ENCODE measurements around the gene MT1E.

Gene MT1E

GRCh38 chr16:56591377-56592060 lies 34.1 kb upstream of the MT1E start:
- peaks cover 11% of the 10 kb centered on the region for H3K4me1 ChIP-seq (ENCODE audit: control insufficient read depth, insufficient read depth, low read length)
- H3K27ac ChIP-seq (ENCODE audit: low read length), result no peak overlapping the region
- H3K9ac ChIP-seq (ENCODE audit: low read length in 2 of 2), result no peak overlapping the region
- H3K9me3 ChIP-seq (ENCODE audit: control insufficient read depth in 2 of 2, low read length in 2 of 2), result peaks cover 0 to 4% of the 10 kb centered on the region in 2 donors
- no peaks in the 10 kb centered on the region for H3K36me3 ChIP-seq (ENCODE audit: control insufficient read depth in 2 of 2, insufficient read depth in 2 of 2, low read length in 2 of 2)
- H3K27me3 ChIP-seq (ENCODE audit: control insufficient read depth in 1 of 2, insufficient read depth in 2 of 2, low read length in 2 of 2), result peaks cover 26% of the 10 kb centered on the region in 2 donors
- no peak overlapping the region for H3K4me3 ChIP-seq (ENCODE audit: low read length in 2 of 2)

GRCh38 chr16:56593573-56594291 lies 31.8 kb upstream of the MT1E start:
- Histone ChIP-seq H3K27ac (ENCODE audit: low read length) (no peak overlapping the region), H3K4me3 (ENCODE audit: low read length in 2 of 2) (no peak overlapping the region), H3K27me3 (ENCODE audit: control insufficient read depth in 1 of 2, insufficient read depth in 2 of 2, low read length in 2 of 2) (peaks cover 16 to 22% of the 10 kb centered on the region in 2 donors), H3K36me3 (ENCODE audit: control insufficient read depth in 2 of 2, insufficient read depth in 2 of 2, low read length in 2 of 2) (no peaks in the 10 kb centered on the region), H3K9ac (ENCODE audit: low read length in 2 of 2) (no peak overlapping the region), H3K4me1 (ENCODE audit: control insufficient read depth, insufficient read depth, low read length) (peaks cover 10% of the 10 kb centered on the region), H3K9me3 (ENCODE audit: control insufficient read depth in 2 of 2, low read length in 2 of 2) (peaks cover 0 to 4% of the 10 kb centered on the region in 2 donors)

DNA sequence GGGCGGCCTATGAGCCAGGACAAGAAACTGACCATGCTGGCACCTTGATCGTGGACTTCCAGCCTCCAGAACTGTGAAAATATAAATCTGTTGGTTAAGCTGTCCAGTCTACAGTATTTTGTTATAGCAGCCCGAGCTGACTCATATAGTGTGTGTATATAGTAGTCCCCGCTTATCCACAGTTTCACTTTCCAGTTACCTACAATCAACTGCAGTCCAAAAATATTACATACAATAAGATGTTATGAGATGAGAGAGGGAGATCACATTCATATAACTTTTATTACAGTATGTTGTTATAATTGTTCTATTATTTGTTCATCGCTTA lies 31.3 kb upstream of the MT1E start:
- peaks cover 12 to 17% of the 10 kb centered on the region in 2 donors for H3K27me3 ChIP-seq (ENCODE audit: control insufficient read depth in 1 of 2, insufficient read depth in 2 of 2, low read length in 2 of 2)

DNA sequence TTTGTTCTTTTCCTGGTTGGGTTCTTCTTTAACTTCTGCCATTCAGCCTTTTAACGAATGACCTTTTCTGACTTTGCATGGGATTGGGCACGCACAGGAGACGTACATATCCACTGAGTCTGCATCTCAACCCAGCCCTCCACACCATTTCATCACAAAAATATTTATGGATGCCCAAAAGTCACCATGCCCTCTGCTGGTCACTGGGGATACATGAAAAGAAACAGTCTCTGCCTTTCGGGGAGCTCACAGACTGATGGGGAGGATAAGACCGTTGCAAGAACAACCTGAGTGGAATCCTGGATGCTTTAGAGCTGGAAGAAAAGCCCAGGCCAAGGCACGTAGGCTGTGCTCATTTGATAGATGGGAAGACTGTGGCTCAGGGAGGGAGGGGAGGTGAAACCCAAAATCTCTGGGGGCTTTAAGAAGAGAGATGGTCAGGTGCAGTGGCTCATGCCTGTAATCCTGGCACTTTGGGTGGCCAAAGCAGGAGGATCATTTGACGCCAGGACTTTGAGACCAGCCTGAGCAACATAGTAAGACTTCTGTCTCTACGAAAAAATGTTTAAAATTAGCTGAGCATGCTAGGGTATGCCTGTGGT lies 25.1 kb upstream of the MT1E start:
- Histone ChIP-seq H3K4me1 (ENCODE audit: control insufficient read depth, insufficient read depth, low read length) (no peaks in the 10 kb centered on the region), H3K9ac (ENCODE audit: low read length in 2 of 2) (no peak overlapping the region), H3K36me3 (ENCODE audit: control insufficient read depth in 2 of 2, insufficient read depth in 2 of 2, low read length in 2 of 2) (no peaks in the 10 kb centered on the region), H3K9me3 (ENCODE audit: control insufficient read depth in 2 of 2, low read length in 2 of 2) (no peaks in the 10 kb centered on the region), H3K27ac (ENCODE audit: low read length) (no peak overlapping the region), H3K4me3 (ENCODE audit: low read length in 2 of 2) (no peak overlapping the region), H3K27me3 (ENCODE audit: control insufficient read depth in 1 of 2, insufficient read depth in 2 of 2, low read length in 2 of 2) (peaks cover 0 to 3% of the 10 kb centered on the region in 2 donors)

More for the DNA sequence above, 31.3 kb upstream of the MT1E start:
- no peak overlapping the region for H3K9ac ChIP-seq (ENCODE audit: low read length in 2 of 2)
- peaks cover 5% of the 10 kb centered on the region for H3K4me1 ChIP-seq (ENCODE audit: control insufficient read depth, insufficient read depth, low read length)
- H3K4me3 ChIP-seq (ENCODE audit: low read length in 2 of 2), result no peak overlapping the region
- no peak overlapping the region for H3K27ac ChIP-seq (ENCODE audit: low read length)
- no peaks in the 10 kb centered on the region for H3K36me3 ChIP-seq (ENCODE audit: control insufficient read depth in 2 of 2, insufficient read depth in 2 of 2, low read length in 2 of 2)
- peaks cover 0 to 4% of the 10 kb centered on the region in 2 donors for H3K9me3 ChIP-seq (ENCODE audit: control insufficient read depth in 2 of 2, low read length in 2 of 2)

- Histone ChIP-seq H3K36me3 (ENCODE audit: control insufficient read depth in 2 of 2, insufficient read depth in 2 of 2, low read length in 2 of 2) (no peaks in the 10 kb centered on the region), H3K9me3 (ENCODE audit: control insufficient read depth in 2 of 2, low read length in 2 of 2) (no peaks in the 10 kb centered on the region), H3K4me1 (ENCODE audit: control insufficient read depth, insufficient read depth, low read length) (peaks cover 5% of the 10 kb centered on the region), H3K4me3 (ENCODE audit: low read length in 2 of 2) (no peak overlapping the region), H3K27me3 (ENCODE audit: control insufficient read depth in 1 of 2, insufficient read depth in 2 of 2, low read length in 2 of 2) (peaks cover 0 to 3% of the 10 kb centered on the region in 2 donors), H3K9ac (ENCODE audit: low read length in 2 of 2) (no peak overlapping the region), H3K27ac (ENCODE audit: low read length) (no peak overlapping the region)
Observed at GRCh38 chr16:56601325-56601724, 24.3 kb upstream of the MT1E start.

GRCh38 chr16:56603589-56603988 lies 22.0 kb upstream of the MT1E start:
- H3K9ac ChIP-seq (ENCODE audit: low read length in 2 of 2), result no peak overlapping the region
- H3K9me3 ChIP-seq (ENCODE audit: control insufficient read depth in 2 of 2, low read length in 2 of 2), result no peaks in the 10 kb centered on the region
- no peaks in the 10 kb centered on the region for H3K36me3 ChIP-seq (ENCODE audit: control insufficient read depth in 2 of 2, insufficient read depth in 2 of 2, low read length in 2 of 2)
- H3K4me3 ChIP-seq (ENCODE audit: low read length in 2 of 2), result no peak overlapping the region
- peaks cover 23% of the 10 kb centered on the region for H3K4me1 ChIP-seq (ENCODE audit: control insufficient read depth, insufficient read depth, low read length)
- H3K27me3 ChIP-seq (ENCODE audit: control insufficient read depth in 1 of 2, insufficient read depth in 2 of 2, low read length in 2 of 2), result peaks cover 0 to 3% of the 10 kb centered on the region in 2 donors
- no peak overlapping the region for H3K27ac ChIP-seq (ENCODE audit: low read length)

DNA sequence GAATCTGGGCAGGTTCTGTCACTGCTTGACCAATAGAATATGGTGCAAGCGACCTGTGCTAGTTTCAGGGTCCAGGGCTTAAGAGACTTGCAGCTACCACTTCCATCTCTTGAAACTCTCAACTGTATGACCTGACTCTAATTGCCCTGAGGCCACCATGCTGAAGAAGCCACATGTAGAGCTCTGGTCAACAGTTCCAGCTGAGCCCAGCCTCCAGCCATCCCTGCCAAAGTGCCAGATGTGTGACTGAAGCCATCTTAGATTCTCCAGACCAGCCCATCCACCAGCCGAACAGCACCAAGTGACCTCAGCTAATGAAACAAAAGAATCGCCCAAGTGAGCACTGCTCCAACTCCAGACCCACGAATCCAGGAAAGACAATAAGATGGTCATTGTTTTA lies 20.6 kb upstream of the MT1E start:
- peaks cover 0 to 3% of the 10 kb centered on the region in 2 donors for H3K27me3 ChIP-seq (ENCODE audit: control insufficient read depth in 1 of 2, insufficient read depth in 2 of 2, low read length in 2 of 2)
- no peaks in the 10 kb centered on the region for H3K9me3 ChIP-seq (ENCODE audit: control insufficient read depth in 2 of 2, low read length in 2 of 2)
- no peak overlapping the region for H3K27ac ChIP-seq (ENCODE audit: low read length)
- H3K36me3 ChIP-seq (ENCODE audit: control insufficient read depth in 2 of 2, insufficient read depth in 2 of 2, low read length in 2 of 2), result no peaks in the 10 kb centered on the region
- H3K9ac ChIP-seq (ENCODE audit: low read length in 2 of 2), result no peak overlapping the region
- H3K4me1 ChIP-seq (ENCODE audit: control insufficient read depth, insufficient read depth, low read length), result peaks cover 35% of the 10 kb centered on the region
- no peak overlapping the region for H3K4me3 ChIP-seq (ENCODE audit: low read length in 2 of 2)

- Histone ChIP-seq H3K27ac (ENCODE audit: low read length) (peak overlapping the region; percentile 94), H3K9ac (ENCODE audit: low read length in 2 of 2) (no peak overlapping the region), H3K4me3 (ENCODE audit: low read length in 2 of 2) (no peak overlapping the region), H3K4me1 (ENCODE audit: control insufficient read depth, insufficient read depth, low read length) (peaks cover 40% of the 10 kb centered on the region), H3K27me3 (ENCODE audit: control insufficient read depth in 1 of 2, insufficient read depth in 2 of 2, low read length in 2 of 2) (peaks cover 0 to 3% of the 10 kb centered on the region in 2 donors), H3K9me3 (ENCODE audit: control insufficient read depth in 2 of 2, low read length in 2 of 2) (no peaks in the 10 kb centered on the region), H3K36me3 (ENCODE audit: control insufficient read depth in 2 of 2, insufficient read depth in 2 of 2, low read length in 2 of 2) (no peaks in the 10 kb centered on the region)
Observed at GRCh38 chr16:56605475-56605874, 20.1 kb upstream of the MT1E start.

DNA sequence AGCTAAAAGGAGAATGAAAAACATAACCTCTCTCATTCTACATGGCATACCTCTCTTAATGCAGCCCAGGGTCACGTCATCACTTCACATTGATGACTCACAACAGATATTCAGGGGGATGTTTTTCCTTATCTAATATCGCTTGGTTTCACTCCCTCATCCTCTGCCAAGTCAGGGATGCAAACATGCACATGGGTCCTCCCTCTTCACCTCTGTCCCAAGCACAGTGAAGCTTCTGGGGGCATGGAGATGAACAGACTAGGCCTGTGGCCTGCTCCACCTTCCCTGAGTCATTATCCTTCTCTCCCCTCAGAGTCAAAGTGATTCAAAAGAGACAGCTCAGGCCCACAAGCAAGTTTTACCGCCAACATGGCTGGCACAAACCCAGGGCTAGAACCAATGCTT lies 19.5 kb upstream of the MT1E start:
- Histone ChIP-seq H3K4me3 (ENCODE audit: low read length in 2 of 2) (peak overlapping the region in 1 of 2 donors; percentile 35), H3K27ac (ENCODE audit: low read length) (peak overlapping the region; percentile 94), H3K36me3 (ENCODE audit: control insufficient read depth in 2 of 2, insufficient read depth in 2 of 2, low read length in 2 of 2) (no peaks in the 10 kb centered on the region), H3K9ac (ENCODE audit: low read length in 2 of 2) (peak overlapping the region in 1 of 2 donors; percentile 28), H3K9me3 (ENCODE audit: control insufficient read depth in 2 of 2, low read length in 2 of 2) (no peaks in the 10 kb centered on the region), H3K27me3 (ENCODE audit: control insufficient read depth in 1 of 2, insufficient read depth in 2 of 2, low read length in 2 of 2) (no peaks in the 10 kb centered on the region), H3K4me1 (ENCODE audit: control insufficient read depth, insufficient read depth, low read length) (peaks cover 46% of the 10 kb centered on the region)

DNA sequence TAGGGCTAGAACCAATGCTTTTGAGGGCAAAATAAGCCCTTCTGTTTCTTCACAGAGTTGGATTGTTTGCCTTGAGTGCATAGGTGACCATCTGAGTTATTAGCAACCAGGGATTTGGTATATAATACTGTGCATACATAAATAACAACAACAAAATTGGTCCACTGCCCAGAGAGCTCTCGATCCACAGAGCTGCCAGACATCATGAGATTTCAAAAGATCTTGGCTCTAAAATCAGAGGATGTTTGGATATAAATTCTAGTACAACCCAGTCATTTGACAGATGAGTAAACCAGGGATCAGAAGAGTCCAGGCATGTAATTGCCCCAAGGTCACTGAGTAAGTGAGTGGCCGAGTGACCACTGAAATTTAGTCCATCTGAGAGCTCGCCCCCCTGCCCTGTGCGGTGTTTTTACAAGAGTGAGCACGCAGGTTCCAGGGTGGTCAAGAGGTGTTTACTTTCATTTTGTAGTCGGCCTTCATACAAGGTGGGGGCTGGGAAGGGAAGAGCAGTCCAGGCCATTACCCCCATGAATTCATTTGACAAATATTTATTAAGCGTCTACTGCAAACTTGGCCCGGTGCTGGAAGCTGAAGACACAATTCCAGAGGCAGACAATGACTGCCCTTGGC lies 19.0 kb upstream of the MT1E start:
- no peaks in the 10 kb centered on the region for H3K27me3 ChIP-seq (ENCODE audit: control insufficient read depth in 1 of 2, insufficient read depth in 2 of 2, low read length in 2 of 2)
- H3K9ac ChIP-seq (ENCODE audit: low read length in 2 of 2), result peak overlapping the region; percentile 28 to 29
- H3K27ac ChIP-seq (ENCODE audit: low read length), result peak overlapping the region; percentile 94
- H3K4me1 ChIP-seq (ENCODE audit: control insufficient read depth, insufficient read depth, low read length), result peaks cover 50% of the 10 kb centered on the region
- H3K9me3 ChIP-seq (ENCODE audit: control insufficient read depth in 2 of 2, low read length in 2 of 2), result no peaks in the 10 kb centered on the region
- peak overlapping the region in 1 of 2 donors; percentile 35 for H3K4me3 ChIP-seq (ENCODE audit: low read length in 2 of 2)
- no peaks in the 10 kb centered on the region for H3K36me3 ChIP-seq (ENCODE audit: control insufficient read depth in 2 of 2, insufficient read depth in 2 of 2, low read length in 2 of 2)
